OCI-LY7 (cell line): ENCODE results near the gene PRLHR.

Source experiments
- CTCF ChIP-seq: fragments of 200-600 bp; sonication (generic); conservative IDR thresholded peaks from 2 replicates; pipeline ENCODE4 v1.5.1; 2014; ENCODE audit warnings: mild to moderate bottlenecking, antibody characterized with exemption, low read length, moderate library complexity, mixed read lengths
- EZH2phosphoT487 ChIP-seq: fragments of 200-600 bp; sonication (generic); IDR thresholded peaks from 2 replicates; pipeline ENCODE4 v1.6.1; 2018; ENCODE audit warnings: low read depth, borderline replicate concordance, mild to moderate bottlenecking, mixed run types, antibody characterized with exemption, low read length, moderate library complexity, mixed read lengths

GRCh38 chr10:118626953-118627352 lies 31.5 kb upstream of the PRLHR start:
- TF ChIP-seq CTCF = peak; percentile 59
- no peak for TF ChIP-seq EZH2phosphoT487
